Neutrophil (primary cell): Measurements from ENCODE around the gene BRF1.
A peak's percentile ranks its signal among the peaks of the same experiment; 100 is the strongest.

Source experiments
- H3K27ac ChIP-seq: fragments of 200-600 bp; sonication (generic); 2 replicates; pipeline ENCODE4 v1.5.1; 2016; ENCODE audit warnings: mild to moderate bottlenecking, moderate library complexity
- H3K27me3 ChIP-seq: fragments of 200-600 bp; sonication (generic); 2 replicates; pipeline ENCODE4 v1.6.0; 2016; ENCODE audit warnings: mild to moderate bottlenecking
- H3K36me3 ChIP-seq: fragments of 200-600 bp; sonication (generic); 2 replicates; pipeline ENCODE4 v1.5.1; 2017
- H3K4me1 ChIP-seq, 2 experiments: fragments of 200-600 bp in 1 of 2; sonication (generic) in 1 of 2; 1 replicate in 1 of 2; 2 replicates in 1 of 2; pipeline versions ENCODE4 v1.5.1 to v1.6.1; 2013 to 2016; ENCODE audit warnings: low read depth in 1 of 2, low read length in 1 of 2, mild to moderate bottlenecking in 1 of 2, moderate library complexity in 1 of 2; ENCODE audit not compliant: control insufficient read depth in 1 of 2, insufficient read depth in 1 of 2
- H3K4me3 ChIP-seq, 2 experiments: fragments of 200-600 bp in 1 of 2; sonication (generic) in 1 of 2; 1 replicate in 1 of 2; 2 replicates in 1 of 2; pipeline ENCODE4 v1.5.1; 2013 to 2016; ENCODE audit warnings: low read depth in 1 of 2, low read length in 1 of 2, mild to moderate bottlenecking in 1 of 2, moderate library complexity in 1 of 2
- H3K9me3 ChIP-seq: fragments of 200-600 bp; sonication (generic); 2 replicates; pipeline ENCODE4 v1.5.1; 2016
- CTCF ChIP-seq: fragments of 200-600 bp; sonication (generic); IDR thresholded peaks from 2 replicates; pipeline ENCODE4 v1.5.1; 2016; ENCODE audit warnings: antibody characterized with exemption

Gene BRF1

GRCh38 chr14:105203057-105203531 is 97.7 kb downstream of the BRF1 start:
- peaks cover 11 to 16% of the 10 kb centered on the region in 2 experiments for H3K4me1 ChIP-seq
- H3K36me3 ChIP-seq: no peaks in the 10 kb centered on the region
- H3K4me3 ChIP-seq: no peak overlapping the region
- peak; percentile 82 for TF ChIP-seq CTCF
- peaks cover 74% of the 10 kb centered on the region for H3K27me3 ChIP-seq
- H3K27ac ChIP-seq: no peak overlapping the region
- H3K9me3 ChIP-seq: no peaks in the 10 kb centered on the region

GRCh38 chr14:105201925-105202513 is 98.8 kb downstream of the BRF1 start:
- H3K27ac ChIP-seq: no peak overlapping the region
- peaks cover 84% of the 10 kb centered on the region for H3K27me3 ChIP-seq
- no peaks in the 10 kb centered on the region for H3K36me3 ChIP-seq
- peaks cover 11 to 16% of the 10 kb centered on the region in 2 experiments for H3K4me1 ChIP-seq
- peak overlapping the region in 1 of 2 experiments; percentile 2 for H3K4me3 ChIP-seq
- TF ChIP-seq CTCF: no peak
- no peaks in the 10 kb centered on the region for H3K9me3 ChIP-seq

GRCh38 chr14:105201156-105201924 is 99.5 kb downstream of the BRF1 start:
- peaks cover 91% of the 10 kb centered on the region for H3K27me3 ChIP-seq
- H3K36me3 ChIP-seq: no peaks in the 10 kb centered on the region
- no peak overlapping the region for H3K27ac ChIP-seq
- TF ChIP-seq CTCF: no peak
- no peaks in the 10 kb centered on the region for H3K9me3 ChIP-seq
- peaks cover 11 to 16% of the 10 kb centered on the region in 2 experiments for H3K4me1 ChIP-seq
- peak overlapping the region in 1 of 2 experiments; percentile 2 for H3K4me3 ChIP-seq

- Histone ChIP-seq H3K4me3 (no peak overlapping the region), H3K27me3 (peaks cover 94% of the 10 kb centered on the region), H3K9me3 (no peaks in the 10 kb centered on the region), H3K36me3 (no peaks in the 10 kb centered on the region), H3K4me1 (peaks cover 11 to 16% of the 10 kb centered on the region in 2 experiments), H3K27ac (no peak overlapping the region)
- TF ChIP-seq CTCF: no peak
These were observed 100.2 kb downstream of the BRF1 start for GRCh38 chr14:105200641-105201040.

- Histone ChIP-seq H3K36me3 (no peaks in the 10 kb centered on the region), H3K4me1 (peaks cover 11 to 16% of the 10 kb centered on the region in 2 experiments), H3K27ac (no peak overlapping the region), H3K27me3 (peaks cover 94% of the 10 kb centered on the region), H3K4me3 (no peak overlapping the region), H3K9me3 (no peaks in the 10 kb centered on the region)
- TF ChIP-seq CTCF: no peak
These were observed 100.7 kb downstream of the BRF1 start for GRCh38 chr14:105200074-105200473.
